Activated naive CD4-positive, alpha-beta T cell treated with anti-CD3 and anti-CD28 coated beads, Interleukin-2, amount 10 ng/mL, durations not matched to agents 7 days and 5 days (primary cell): ENCODE measurements around the gene CHEK1.

ENCODE experiments used
- CTCF ChIA-PET: fragments of 350-600 bp; sonication (Branson Sonifier 250); formaldehyde crosslinking; loops from one replicate; lab custom pipeline; 2021; ENCODE audit warnings: antibody characterized with exemption; lab: Charles Lee
- DNase-seq: peaks from one replicate; pipeline ENCODE4 v3.0.0-alpha.2; 2020
- H3K27ac Mint-ChIP-seq: one replicate; pipeline ENCODE4 v1.8.0; 2021; ENCODE audit warnings: mild to moderate bottlenecking, moderate library complexity, mixed read lengths
- H3K27me3 Mint-ChIP-seq: one replicate; pipeline ENCODE4 v1.8.0; 2021; ENCODE audit warnings: mild to moderate bottlenecking, mixed read lengths
- H3K36me3 Mint-ChIP-seq: one replicate; pipeline ENCODE4 v1.8.0; 2021; ENCODE audit warnings: mixed read lengths
- H3K4me1 Mint-ChIP-seq: one replicate; pipeline ENCODE4 v1.8.0; 2021; ENCODE audit warnings: mixed read lengths
- H3K4me3 Mint-ChIP-seq: one replicate; pipeline ENCODE4 v1.8.0; 2021; ENCODE audit warnings: mild to moderate bottlenecking, moderate library complexity, mixed read lengths
- H3K9me3 Mint-ChIP-seq: one replicate; pipeline ENCODE4 v1.8.0; 2021; ENCODE audit warnings: mixed read lengths

CHEK1 gene

DNA sequence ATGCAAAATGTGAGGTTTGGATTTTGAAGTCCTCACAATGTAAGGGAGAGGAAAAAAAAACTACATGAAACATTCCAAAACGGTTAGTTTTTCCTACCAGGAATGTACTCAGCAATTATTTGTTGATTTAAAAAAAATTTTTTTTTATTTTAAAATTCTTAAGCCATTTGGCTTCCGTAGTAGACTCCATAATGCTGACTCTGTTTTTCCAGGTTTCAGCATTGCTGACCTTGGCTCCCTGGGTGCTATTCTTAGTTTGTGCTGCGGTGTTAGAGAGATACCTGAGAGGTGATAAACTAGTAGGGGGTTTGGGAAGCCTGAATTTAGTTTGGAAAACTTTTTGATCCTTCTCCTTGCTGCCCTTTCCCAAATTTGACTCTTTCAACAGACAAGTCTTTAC is 21.8 kb upstream of the CHEK1 start:
- Mint-ChIP-seq H3K9me3 (no peaks in the 10 kb centered on the region), H3K27me3 (no peaks in the 10 kb centered on the region), H3K27ac (no peak overlapping the region), H3K4me1 (no peaks in the 10 kb centered on the region), H3K4me3 (no peak overlapping the region), H3K36me3 (peaks cover 53% of the 10 kb centered on the region)
- CTCF ChIA-PET, result interaction anchor here (1.0 kb wide), 1 partner anchor 11 kb away, joined by 3 read pairs; no protein-coding TSS in a partner anchor
- DNase-seq, result no peak

DNA sequence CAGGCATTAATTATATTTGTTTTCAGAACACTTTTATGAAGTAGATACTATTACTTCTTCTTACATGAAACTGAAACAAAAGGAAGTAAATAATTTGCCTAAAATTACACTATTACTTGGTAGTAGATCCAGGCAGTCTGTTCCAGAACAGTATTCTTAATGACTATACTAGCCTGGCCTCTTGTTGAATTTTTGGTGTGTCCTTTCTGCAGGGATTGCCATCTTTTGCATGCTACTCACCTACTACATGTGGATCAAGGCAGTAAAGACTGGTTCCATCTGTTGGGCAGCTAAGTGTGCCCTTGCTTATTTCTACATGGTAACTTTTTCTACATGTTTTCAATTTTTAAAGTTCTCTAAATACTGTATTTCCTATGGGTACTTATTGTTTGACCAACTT is 19.5 kb upstream of the CHEK1 start:
- Mint-ChIP-seq H3K4me1 (no peaks in the 10 kb centered on the region), H3K9me3 (no peaks in the 10 kb centered on the region), H3K27ac (no peak overlapping the region), H3K4me3 (no peak overlapping the region), H3K36me3 (peaks cover 60% of the 10 kb centered on the region), H3K27me3 (no peaks in the 10 kb centered on the region)
- no peak for DNase-seq
- CTCF ChIA-PET, result no interaction called here

- DNase-seq, result no peak
- Mint-ChIP-seq H3K27me3 (no peaks in the 10 kb centered on the region), H3K4me1 (no peaks in the 10 kb centered on the region), H3K36me3 (peaks cover 53% of the 10 kb centered on the region), H3K4me3 (no peak overlapping the region), H3K27ac (no peak overlapping the region), H3K9me3 (no peaks in the 10 kb centered on the region)
- CTCF ChIA-PET, result interaction anchor here (1.0 kb wide), 1 partner anchor 40 kb away, joined by 3 read pairs; the partner anchor contains the start of gene EI24
Observed at GRCh38 chr11:125609545-125609944, 15.4 kb upstream of the CHEK1 start.

DNA sequence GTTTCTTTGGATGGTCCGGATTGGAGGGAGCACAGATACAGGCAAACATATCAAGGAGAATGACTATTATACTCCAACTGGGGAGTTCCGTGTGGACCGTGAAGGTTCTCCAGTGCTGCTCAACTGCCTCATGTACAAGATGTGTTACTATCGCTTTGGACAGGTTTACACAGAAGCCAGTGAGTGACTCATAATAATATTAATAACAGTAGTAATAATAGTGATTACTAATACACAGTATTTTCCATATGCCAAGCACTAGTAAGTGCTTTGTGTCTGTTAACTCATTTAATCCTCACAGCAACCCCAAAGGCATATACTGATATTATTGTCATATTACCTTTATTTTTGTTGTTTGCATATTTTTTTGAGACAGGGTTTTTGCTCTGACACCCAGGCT is 6.6 kb upstream of the CHEK1 start:
- H3K27ac Mint-ChIP-seq, result no peak overlapping the region
- H3K4me1 Mint-ChIP-seq, result no peaks in the 10 kb centered on the region
- no peak overlapping the region for H3K4me3 Mint-ChIP-seq
- peaks cover 49% of the 10 kb centered on the region for H3K36me3 Mint-ChIP-seq
- H3K27me3 Mint-ChIP-seq, result no peaks in the 10 kb centered on the region
- CTCF ChIA-PET, result interaction anchor here (0.6 kb wide), 1 partner anchor 36 kb away, joined by 3 read pairs; no protein-coding TSS in a partner anchor
- no peak for DNase-seq
- H3K9me3 Mint-ChIP-seq, result no peaks in the 10 kb centered on the region

- no peaks in the 10 kb centered on the region for H3K9me3 Mint-ChIP-seq
- peaks cover 20% of the 10 kb centered on the region for H3K4me1 Mint-ChIP-seq
- DNase-seq, result no peak
- CTCF ChIA-PET, result no interaction called here
- no peak overlapping the region for H3K4me3 Mint-ChIP-seq
- H3K27me3 Mint-ChIP-seq, result no peaks in the 10 kb centered on the region
- H3K27ac Mint-ChIP-seq, result peak overlapping the region; percentile 24
- peaks cover 43% of the 10 kb centered on the region for H3K36me3 Mint-ChIP-seq
Observed at GRCh38 chr11:125621995-125622394, 3.0 kb upstream of the CHEK1 start.

- Mint-ChIP-seq H3K4me1 (peaks cover 30% of the 10 kb centered on the region), H3K27me3 (no peaks in the 10 kb centered on the region), H3K36me3 (peaks cover 51% of the 10 kb centered on the region), H3K9me3 (no peaks in the 10 kb centered on the region), H3K27ac (no peak overlapping the region), H3K4me3 (no peak overlapping the region)
- no peak for DNase-seq
- CTCF ChIA-PET, result interaction anchor here (1.3 to 1.7 kb wide), 2 partner anchors 9 to 14 kb away, joined by 3 to 4 read pairs; no protein-coding TSS in a partner anchor
Observed at GRCh38 chr11:125623064-125623463, 1.9 kb upstream of the CHEK1 start.

DNA sequence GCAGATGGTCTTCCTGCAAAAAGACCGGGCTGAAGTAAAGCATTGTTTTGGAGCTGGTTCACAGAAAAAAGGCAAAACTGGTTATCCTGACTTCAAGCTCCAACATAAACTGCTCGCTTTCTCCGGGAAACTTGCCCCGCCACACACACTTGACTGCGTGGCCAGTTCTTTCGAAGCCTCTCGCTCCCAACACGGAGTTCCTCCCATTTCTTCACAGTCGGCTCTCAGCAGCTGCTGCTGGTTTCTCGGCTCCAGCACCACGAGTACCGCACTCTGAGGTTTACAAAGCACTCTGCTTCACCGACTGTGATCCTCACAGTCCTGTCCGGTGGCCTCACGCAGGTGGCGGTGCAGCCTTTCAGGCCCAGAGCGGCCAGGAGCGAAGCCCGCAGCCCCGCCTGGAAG is 264 bp downstream of the CHEK1 start:
- Mint-ChIP-seq H3K36me3 (peaks cover 45% of the 10 kb centered on the region), H3K9me3 (no peaks in the 10 kb centered on the region), H3K4me1 (peaks cover 40% of the 10 kb centered on the region), H3K4me3 (peak overlapping the region; percentile 89), H3K27me3 (no peaks in the 10 kb centered on the region), H3K27ac (peak overlapping the region; percentile 99)
- CTCF ChIA-PET, result interaction anchor here (1.2 to 1.3 kb wide), 2 partner anchors 33 to 59 kb away, joined by 3 to 4 read pairs; partner anchors contain the start of gene STT3A
- DNase-seq, result no peak

GRCh38 chr11:125625630-125626287 is 796 bp downstream of the CHEK1 start:
- CTCF ChIA-PET, result interaction anchor here (1.2 to 1.3 kb wide), 2 partner anchors 33 to 59 kb away, joined by 3 to 4 read pairs; partner anchors contain the start of gene STT3A
- H3K4me1 Mint-ChIP-seq, result peaks cover 41% of the 10 kb centered on the region
- no peaks in the 10 kb centered on the region for H3K9me3 Mint-ChIP-seq

GRCh38 chr11:125626288-125626950 is 1.5 kb downstream of the CHEK1 start:
- H3K4me3 Mint-ChIP-seq, result peak overlapping the region; percentile 89
- peaks cover 40% of the 10 kb centered on the region for H3K36me3 Mint-ChIP-seq
- DNase-seq, result peak; percentile 53
- peak overlapping the region; percentile 99 for H3K27ac Mint-ChIP-seq
- no peaks in the 10 kb centered on the region for H3K27me3 Mint-ChIP-seq
- CTCF ChIA-PET, result interaction anchor here (0.6 to 1.4 kb wide), 3 partner anchors 16 to 51 kb away, joined by 3 read pairs; no protein-coding TSS in a partner anchor
- peaks cover 47% of the 10 kb centered on the region for H3K4me1 Mint-ChIP-seq
- H3K9me3 Mint-ChIP-seq, result no peaks in the 10 kb centered on the region

More at GRCh38 chr11:125625630-125626287, 796 bp downstream of the CHEK1 start:
- Mint-ChIP-seq H3K4me3 (peak overlapping the region; percentile 89), H3K27me3 (no peaks in the 10 kb centered on the region), H3K27ac (peak overlapping the region; percentile 99), H3K36me3 (peaks cover 44% of the 10 kb centered on the region)
- DNase-seq, result peak; percentile 89

- Mint-ChIP-seq H3K27ac (peak overlapping the region; percentile 99), H3K4me1 (peaks cover 52% of the 10 kb centered on the region), H3K36me3 (peaks cover 35% of the 10 kb centered on the region), H3K4me3 (peak overlapping the region; percentile 89), H3K9me3 (no peaks in the 10 kb centered on the region), H3K27me3 (no peaks in the 10 kb centered on the region)
- DNase-seq, result no peak
- CTCF ChIA-PET, result interaction anchor here (0.6 to 1.4 kb wide), 3 partner anchors 15 to 50 kb away, joined by 3 read pairs; no protein-coding TSS in a partner anchor
Observed at GRCh38 chr11:125627236-125627910, 2.4 kb downstream of the CHEK1 start.

- H3K9me3 Mint-ChIP-seq, result no peaks in the 10 kb centered on the region
- H3K27me3 Mint-ChIP-seq, result no peaks in the 10 kb centered on the region
- peaks cover 62% of the 10 kb centered on the region for H3K36me3 Mint-ChIP-seq
- no peak for DNase-seq
- CTCF ChIA-PET, result interaction anchor here (0.7 kb wide), 1 partner anchor 14 kb away, joined by 4 read pairs; no protein-coding TSS in a partner anchor
- H3K4me1 Mint-ChIP-seq, result peaks cover 15% of the 10 kb centered on the region
- H3K27ac Mint-ChIP-seq, result no peak overlapping the region
- H3K4me3 Mint-ChIP-seq, result no peak overlapping the region
Observed at GRCh38 chr11:125637840-125638239, 12.9 kb downstream of the CHEK1 start.

DNA sequence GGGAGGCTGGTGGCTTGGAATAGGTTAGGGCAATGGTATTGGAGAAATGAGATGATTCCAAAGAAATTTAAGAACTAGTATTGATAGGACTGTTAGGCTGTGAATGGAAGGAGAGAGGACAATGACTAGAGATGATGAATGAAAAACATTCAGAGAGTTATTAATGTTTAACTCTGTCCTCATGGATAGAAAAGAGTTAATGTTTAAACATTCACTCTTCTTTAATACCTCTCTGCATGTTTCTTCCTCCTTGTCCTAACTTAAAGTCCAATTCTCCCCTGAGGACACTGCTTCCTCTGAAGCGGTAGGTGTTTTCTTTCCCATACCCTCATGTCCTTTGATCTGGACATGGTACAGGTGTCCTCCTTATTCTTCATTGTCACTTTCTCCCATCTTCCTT is 13.4 kb downstream of the CHEK1 start:
- H3K4me1 Mint-ChIP-seq, result peaks cover 15% of the 10 kb centered on the region
- CTCF ChIA-PET, result no interaction called here
- H3K9me3 Mint-ChIP-seq, result no peaks in the 10 kb centered on the region
- no peak overlapping the region for H3K4me3 Mint-ChIP-seq
- H3K27me3 Mint-ChIP-seq, result no peaks in the 10 kb centered on the region
- no peak overlapping the region for H3K27ac Mint-ChIP-seq
- H3K36me3 Mint-ChIP-seq, result peaks cover 60% of the 10 kb centered on the region
- DNase-seq, result no peak

- H3K4me3 Mint-ChIP-seq, result no peak overlapping the region
- no peak overlapping the region for H3K27ac Mint-ChIP-seq
- H3K9me3 Mint-ChIP-seq, result no peaks in the 10 kb centered on the region
- H3K36me3 Mint-ChIP-seq, result peaks cover 61% of the 10 kb centered on the region
- DNase-seq, result no peak
- CTCF ChIA-PET, result no interaction called here
- H3K4me1 Mint-ChIP-seq, result peaks cover 18% of the 10 kb centered on the region
- H3K27me3 Mint-ChIP-seq, result no peaks in the 10 kb centered on the region
Observed at GRCh38 chr11:125645871-125646270, 20.9 kb downstream of the CHEK1 start.
